SH-SY5Y (cell line): Measurements from ENCODE around the gene PAQR5.

Experiments
- GATA2 ChIP-seq: IDR thresholded peaks from 2 replicates; pipeline ENCODE4 v1.6.1; 2011; ENCODE audit warnings: mild to moderate bottlenecking, low read depth, low read length
- GATA3 ChIP-seq: IDR thresholded peaks from 2 replicates; pipeline ENCODE4 v1.6.1; 2011; ENCODE audit warnings: low read depth, mild to moderate bottlenecking, low read length, moderate library complexity

- TF ChIP-seq GATA3 (no peak), GATA2 (no peak)
These were observed 757 bp downstream of the PAQR5 start for GRCh38 chr15:69299451-69299886.
